ENCODE data around the gene ZNF383. TPM values are rescaled to one million over a fixed set of nuclear protein-coding genes. Genes with fewer than 3 reads are reported as not detected.

The ZNF383 gene
- total and polyA plus RNA-seq, 3 experiments from 2014 or later, result 9.6 to 11.9 (median 9.7) TPM

Other genes starting within 250 kb of the ZNF383 start
- gene ZNF420, start 139.8 kb upstream of the ZNF383 start, total RNA-seq, result 10 to 100 TPM; 15.6 to 19.2 TPM
- gene ZNF420, start 139.8 kb upstream of the ZNF383 start, polyA plus RNA-seq, result 24.7 TPM
- 10 to 100 TPM in 1 of 2 experiments, 1 to 10 TPM in 1; 9.5 to 10.9 TPM for gene ZNF585A, start 45.5 kb upstream of the ZNF383 start, total RNA-seq
- 52.7 TPM for gene ZNF585A, start 45.5 kb upstream of the ZNF383 start, polyA plus RNA-seq
- 10 to 100 TPM; 12.9 to 14.6 TPM for gene ZNF585B, start 7.7 kb upstream of the ZNF383 start, total RNA-seq
- gene ZNF585B, start 7.7 kb upstream of the ZNF383 start, polyA plus RNA-seq, result 10.7 TPM
- gene ZNF527, start 152.9 kb downstream of the ZNF383 start, total RNA-seq, result 1 to 10 TPM; 5.2 to 5.6 TPM
- 8.7 TPM for gene ZNF527, start 152.9 kb downstream of the ZNF383 start, polyA plus RNA-seq
- 1 to 10 TPM; 7.4 to 8.0 TPM for gene ZNF569, start 249.2 kb downstream of the ZNF383 start, total RNA-seq
- 3.8 TPM for gene ZNF569, start 249.2 kb downstream of the ZNF383 start, polyA plus RNA-seq